HG03139 (cell line): ENCODE measurements around the gene NR2C2AP.
"Not testable (repeated sequence)": the region's sequence is repeated elsewhere in the genome, so short reads cannot be mapped to it uniquely, and the experiment has no call there.

Experiments
- ATAC-seq: cut with Tn5 transposase; IDR thresholded peaks from one replicate; pipeline ENCODE4 v1.9.1; 2021; ENCODE audit not compliant: unreplicated experiment

NR2C2AP gene, protein sequence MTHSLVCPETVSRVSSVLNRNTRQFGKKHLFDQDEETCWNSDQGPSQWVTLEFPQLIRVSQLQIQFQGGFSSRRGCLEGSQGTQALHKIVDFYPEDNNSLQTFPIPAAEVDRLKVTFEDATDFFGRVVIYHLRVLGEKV

DNA sequence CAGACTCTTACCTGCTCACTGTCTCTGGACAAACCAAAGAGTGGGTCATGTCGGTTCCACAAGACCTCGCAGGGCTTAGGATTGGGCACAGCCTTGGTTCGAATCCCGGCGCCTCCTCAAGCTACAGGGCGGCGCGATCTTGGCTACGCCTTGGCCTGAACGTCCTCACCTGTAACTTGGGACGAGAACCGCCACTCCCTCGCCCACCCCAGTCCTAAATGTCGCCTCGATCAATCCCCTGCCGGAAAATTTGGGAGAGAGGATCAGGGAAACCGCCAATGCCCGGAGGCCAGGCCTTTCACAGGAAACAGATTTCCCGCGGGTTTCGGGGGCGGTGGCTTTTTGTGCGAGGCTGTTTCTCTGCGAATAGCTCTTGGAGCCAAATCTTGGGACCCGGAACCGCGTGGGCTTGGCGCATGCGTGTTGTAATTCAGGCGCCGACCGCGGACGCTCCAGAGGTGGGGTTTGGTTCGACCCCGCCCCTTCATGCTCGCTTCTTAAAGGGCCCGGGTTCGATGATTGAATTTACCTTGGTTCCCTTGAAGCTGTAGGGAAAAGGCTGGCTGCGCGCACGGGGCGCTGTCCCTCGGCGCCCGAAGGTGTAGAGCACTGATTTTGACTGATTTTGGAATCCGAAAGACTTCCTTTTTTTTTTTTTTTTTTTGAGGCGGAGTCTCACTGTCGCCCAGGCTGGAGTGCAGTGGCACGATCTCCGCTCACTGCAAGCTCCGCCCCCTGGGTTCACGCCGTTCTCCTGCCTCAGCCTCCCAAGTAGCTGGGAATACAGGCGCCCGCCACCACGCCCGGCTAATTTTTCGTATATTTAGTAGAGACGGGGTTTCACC lies at the start of gene NR2C2AP:
NR2C2AP (minus strand) TSS at position 403 of the 845 bp plus-strand sequence; CDS start at position 49, 354 bp downstream.
- peak; percentile 59 for ATAC-seq

- no peak for ATAC-seq
Observed at GRCh38 chr19:19250196-19250801, 47.1 kb upstream of the NR2C2AP start.

GRCh38 chr19:19240476-19240875 lies 37.3 kb upstream of the NR2C2AP start:
- ATAC-seq, result no peak

GRCh38 chr19:19239675-19240074 lies 36.5 kb upstream of the NR2C2AP start:
- ATAC-seq, result no peak

DNA sequence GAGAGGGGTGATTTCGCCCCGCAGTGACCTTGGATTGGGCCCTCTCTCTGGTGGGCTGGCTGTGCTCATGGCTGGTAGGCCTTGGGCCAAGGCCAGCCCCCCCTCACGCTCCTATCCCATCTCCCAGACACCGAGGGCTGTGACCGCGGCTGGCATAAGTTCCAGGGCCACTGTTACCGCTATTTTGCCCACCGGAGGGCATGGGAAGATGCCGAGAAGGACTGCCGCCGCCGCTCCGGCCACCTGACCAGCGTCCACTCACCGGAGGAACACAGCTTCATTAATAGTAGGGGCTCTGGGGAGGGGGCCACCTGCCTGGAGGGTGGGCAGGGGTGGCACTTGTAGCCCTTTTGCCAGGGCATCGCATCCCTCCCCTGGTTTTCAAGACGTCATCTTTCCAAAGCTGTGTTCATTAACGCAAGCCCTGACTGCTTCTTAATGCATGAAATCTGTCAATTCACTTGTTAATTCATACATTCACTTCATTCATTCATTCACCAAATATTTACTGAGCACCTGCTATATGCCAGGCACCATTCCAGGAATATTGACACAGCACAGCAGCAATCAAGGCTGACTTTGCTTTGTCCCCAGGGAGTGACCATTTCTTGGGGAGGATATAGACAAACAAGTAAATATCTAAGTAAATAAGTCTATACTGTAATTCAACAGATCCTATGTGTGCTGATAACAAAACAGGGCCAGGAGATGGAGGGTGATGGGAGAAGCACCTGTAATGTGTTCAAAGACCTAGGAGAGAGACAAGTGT lies 35.1 kb upstream of the NR2C2AP start:
- no peak for ATAC-seq

- no peak for ATAC-seq
Observed at GRCh38 chr19:19236173-19236572, 33.0 kb upstream of the NR2C2AP start.

DNA sequence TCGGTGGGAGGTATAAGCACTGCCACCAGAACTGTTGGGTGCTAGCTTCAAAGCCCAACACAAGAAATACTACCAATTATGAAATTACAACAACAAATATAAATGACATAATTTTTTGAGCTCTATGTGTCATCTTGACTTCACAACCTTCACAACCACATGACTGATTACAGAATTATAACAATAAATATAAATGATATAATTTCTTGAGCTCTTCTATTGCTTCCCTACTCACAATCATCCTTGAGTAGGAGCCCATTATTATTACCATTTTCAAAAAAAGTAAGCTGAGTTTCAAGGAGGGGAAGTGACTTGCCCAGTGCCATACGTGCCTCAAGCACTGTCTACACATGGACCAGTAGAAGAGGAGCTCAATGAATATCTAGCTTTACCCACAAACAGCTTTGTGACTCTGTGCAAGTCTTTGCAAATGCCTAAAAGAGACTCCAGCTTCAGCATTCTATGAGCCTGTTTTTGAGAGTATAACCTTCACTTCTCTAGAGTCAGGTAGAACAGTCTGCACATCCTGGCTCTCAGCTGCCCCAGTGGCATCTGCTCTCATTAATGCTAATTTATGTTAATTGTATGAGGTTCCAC lies 31.1 kb upstream of the NR2C2AP start:
- ATAC-seq, result no peak

GRCh38 chr19:19232261-19232721 lies 29.1 kb upstream of the NR2C2AP start:
- no peak for ATAC-seq

DNA sequence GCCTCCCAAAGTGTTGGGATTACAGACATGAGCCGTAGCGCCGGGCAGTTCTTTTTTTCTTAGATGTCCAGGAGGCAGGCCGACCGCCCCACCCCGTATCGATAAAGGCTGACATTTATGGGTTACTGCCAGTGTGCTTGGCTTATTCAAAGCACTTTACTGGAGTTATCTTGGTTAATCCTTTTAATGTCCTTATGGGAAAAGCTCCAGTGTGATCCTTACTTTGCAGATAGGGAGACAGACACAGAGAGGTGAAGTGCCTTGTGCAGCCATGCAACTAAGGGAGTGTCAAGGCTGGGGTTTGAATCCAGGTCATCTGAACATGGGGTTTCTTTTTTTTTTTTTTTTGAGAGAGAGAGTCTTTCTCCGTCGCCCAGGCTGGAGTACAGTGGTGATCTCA lies 27.8 kb upstream of the NR2C2AP start:
- no peak for ATAC-seq

- ATAC-seq, result no peak
Observed at GRCh38 chr19:19229701-19230100, 26.5 kb upstream of the NR2C2AP start.

GRCh38 chr19:19227217-19227616 lies 24.0 kb upstream of the NR2C2AP start:
- ATAC-seq, result no peak

DNA sequence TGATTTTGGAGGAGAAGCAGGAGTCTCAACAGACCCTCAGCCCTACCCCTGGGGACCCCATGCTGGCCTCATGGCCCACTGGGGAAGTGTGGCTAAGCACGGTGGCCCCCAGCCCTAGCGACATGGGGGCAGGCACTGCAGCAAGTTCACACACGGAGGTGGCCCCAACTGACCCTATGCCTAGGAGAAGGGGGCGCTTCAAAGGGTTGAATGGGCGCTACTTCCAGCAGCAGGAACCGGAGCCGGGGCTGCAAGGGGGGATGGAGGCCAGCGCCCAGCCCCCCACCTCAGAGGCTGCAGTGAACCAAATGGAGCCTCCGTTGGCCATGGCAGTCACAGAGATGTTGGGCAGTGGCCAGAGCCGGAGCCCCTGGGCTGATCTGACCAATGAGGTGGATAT lies 23.4 kb upstream of the NR2C2AP start:
- ATAC-seq, result no peak

GRCh38 chr19:19226204-19226603 lies 23.0 kb upstream of the NR2C2AP start:
- ATAC-seq, result no peak

GRCh38 chr19:19224852-19225494 lies 21.8 kb upstream of the NR2C2AP start:
- ATAC-seq, result no peak

DNA sequence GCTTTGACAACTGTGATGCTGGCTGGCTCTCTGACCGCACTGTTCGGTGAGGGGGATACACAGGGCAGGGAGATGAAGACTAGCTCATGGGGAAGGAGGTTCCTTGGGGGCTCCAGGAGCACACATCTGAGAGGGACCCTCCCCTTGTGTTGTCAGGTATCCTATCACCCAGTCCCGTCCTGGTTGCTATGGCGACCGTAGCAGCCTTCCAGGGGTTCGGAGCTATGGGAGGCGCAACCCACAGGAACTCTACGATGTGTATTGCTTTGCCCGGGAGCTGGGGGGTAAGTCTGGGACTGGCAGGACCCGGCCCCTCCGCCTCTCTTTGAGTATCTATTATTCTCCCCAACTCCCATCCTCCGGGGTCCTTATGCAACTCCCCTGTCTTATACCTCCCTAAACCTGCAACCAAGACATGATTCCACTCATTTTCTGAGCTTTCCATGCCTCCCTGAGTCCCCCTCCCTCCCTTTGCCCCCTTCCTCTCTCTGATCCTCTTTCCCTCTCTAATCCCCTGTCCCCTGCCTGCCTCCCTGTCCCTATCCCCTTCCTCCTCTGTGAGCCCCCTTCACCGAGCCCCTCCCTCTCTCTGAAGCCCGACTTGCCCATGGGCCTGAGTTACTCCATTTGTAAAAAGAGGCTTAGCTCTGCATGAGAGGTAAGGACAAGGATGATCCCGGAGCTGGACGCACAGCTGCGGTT lies 21.1 kb upstream of the NR2C2AP start:
- no peak for ATAC-seq

DNA sequence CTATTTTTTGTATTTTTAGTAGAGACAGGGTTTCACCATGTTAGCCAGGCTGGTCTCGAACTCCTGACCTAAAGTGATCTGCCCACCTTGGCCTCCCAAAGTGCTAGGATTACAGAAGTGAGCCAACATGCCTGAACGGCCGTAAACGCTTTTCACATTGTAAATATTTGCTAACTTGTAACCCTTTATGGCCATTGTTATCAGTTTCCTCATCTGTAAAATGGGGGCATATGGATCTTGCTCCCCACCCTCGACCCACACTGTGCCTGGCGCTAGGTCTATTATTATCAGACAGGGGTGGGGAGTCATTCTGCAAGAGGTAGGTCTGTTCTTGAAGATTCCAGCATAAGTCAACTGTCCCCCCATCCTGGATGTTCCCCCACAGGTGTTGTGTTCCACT lies 20.4 kb upstream of the NR2C2AP start:
- no peak for ATAC-seq

DNA sequence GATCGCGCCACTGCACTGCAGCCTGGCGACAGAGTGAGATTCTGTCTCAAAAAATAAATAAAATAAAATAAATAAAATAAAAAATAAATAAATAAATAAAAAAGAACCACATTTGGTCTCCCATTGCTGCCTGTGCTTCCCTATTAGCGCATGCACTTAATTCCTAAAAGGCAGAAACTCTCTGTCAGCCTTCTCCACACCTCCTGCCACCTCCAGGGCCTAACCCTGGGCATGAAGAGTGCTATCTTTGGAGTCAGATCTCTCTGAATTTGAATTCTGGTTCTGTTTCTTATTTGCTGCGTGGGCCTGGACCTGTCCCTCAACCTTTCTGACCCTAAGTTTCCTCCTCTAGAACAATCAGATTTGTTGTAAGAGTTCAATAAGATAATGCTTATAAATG lies 19.8 kb upstream of the NR2C2AP start:
- no peak for ATAC-seq

DNA sequence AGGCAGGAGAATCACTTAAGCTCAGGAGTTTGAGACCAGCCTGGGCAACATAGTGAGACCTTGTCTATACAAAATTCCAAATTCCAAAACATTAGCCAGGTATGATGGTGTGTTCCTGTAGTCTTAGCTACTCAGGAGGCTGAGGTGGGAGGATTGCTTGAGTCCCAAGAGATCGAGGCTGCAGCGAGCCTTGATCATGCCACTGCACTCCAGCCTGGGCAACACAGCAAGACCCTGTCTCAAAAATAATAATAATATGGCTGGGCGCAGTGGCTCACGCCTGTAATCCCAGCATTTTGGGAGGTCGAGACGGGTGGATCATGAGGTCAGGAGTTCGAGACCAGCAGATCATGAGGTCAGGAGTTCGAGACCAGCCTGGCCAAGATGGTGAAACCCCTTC lies 17.8 kb upstream of the NR2C2AP start:
- not testable (repeated sequence) for ATAC-seq

DNA sequence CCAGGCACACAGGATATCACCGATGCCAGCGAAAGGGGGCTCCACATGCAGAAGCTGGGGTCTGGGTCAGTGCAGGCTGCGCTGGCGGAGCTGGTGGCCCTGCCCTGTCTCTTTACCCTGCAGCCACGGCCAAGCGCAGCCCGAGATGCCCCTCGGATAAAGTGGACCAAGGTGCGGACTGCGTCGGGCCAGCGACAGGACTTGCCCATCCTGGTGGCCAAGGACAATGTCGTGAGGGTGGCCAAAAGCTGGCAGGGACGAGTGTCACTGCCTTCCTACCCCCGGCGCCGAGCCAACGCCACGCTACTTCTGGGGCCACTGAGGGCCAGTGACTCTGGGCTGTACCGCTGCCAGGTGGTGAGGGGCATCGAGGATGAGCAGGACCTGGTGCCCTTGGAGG lies 15.7 kb upstream of the NR2C2AP start:
- no peak for ATAC-seq

GRCh38 chr19:19217099-19217498 lies 13.9 kb upstream of the NR2C2AP start:
- ATAC-seq, result no peak
